Measurements from ENCODE around the gene WWOX.

The WWOX gene

GRCh38 chr16:79097771-79098170 is 998.3 kb downstream of the WWOX start:
- TF ChIP-seq CTCF (IDR thresholded peaks at IDR 0.05; ENCODE audit: control insufficient read depth, insufficient read depth, low read depth, low read length, missing control alignments) = no peak
- H3K4me3 ChIP-seq (ENCODE audit: control insufficient read depth, low read depth, low read length) = no peak overlapping the region
- DNase-seq (ENCODE audit: low read depth) = no peak

- no peak for TF ChIP-seq CTCF (IDR thresholded peaks at IDR 0.05; ENCODE audit: control insufficient read depth, insufficient read depth, low read depth, low read length, missing control alignments)
- DNase-seq (ENCODE audit: low read depth) = no peak
- H3K4me3 ChIP-seq (ENCODE audit: control insufficient read depth, low read depth, low read length) = no peak overlapping the region
These were observed 999.5 kb downstream of the WWOX start for GRCh38 chr16:79098907-79099306.

GRCh38 chr16:79099716-79100115 is 1000.3 kb downstream of the WWOX start:
- no peak for DNase-seq (ENCODE audit: low read depth)
- no peak overlapping the region for H3K4me3 ChIP-seq (ENCODE audit: control insufficient read depth, low read depth, low read length)
- no peak for TF ChIP-seq CTCF (IDR thresholded peaks at IDR 0.05; ENCODE audit: control insufficient read depth, insufficient read depth, low read depth, low read length, missing control alignments)

GRCh38 chr16:79100447-79100846 is 1001.0 kb downstream of the WWOX start:
- no peak for DNase-seq (ENCODE audit: low read depth)
- TF ChIP-seq CTCF (IDR thresholded peaks at IDR 0.05; ENCODE audit: control insufficient read depth, insufficient read depth, low read depth, low read length, missing control alignments) = no peak
- H3K4me3 ChIP-seq (ENCODE audit: control insufficient read depth, low read depth, low read length) = no peak overlapping the region

GRCh38 chr16:79101491-79101890 is 1002.0 kb downstream of the WWOX start:
- no peak overlapping the region for H3K4me3 ChIP-seq (ENCODE audit: control insufficient read depth, low read depth, low read length)
- no peak for DNase-seq (ENCODE audit: low read depth)

GRCh38 chr16:79104567-79104966 is 1005.1 kb downstream of the WWOX start:
- no peak overlapping the region for H3K4me3 ChIP-seq (ENCODE audit: control insufficient read depth, low read depth, low read length)
- DNase-seq (ENCODE audit: low read depth) = no peak
- no peak for TF ChIP-seq CTCF (IDR thresholded peaks at IDR 0.05; ENCODE audit: control insufficient read depth, insufficient read depth, low read depth, low read length, missing control alignments)

More at GRCh38 chr16:79101491-79101890, 1002.0 kb downstream of the WWOX start:
- no peak for TF ChIP-seq CTCF (IDR thresholded peaks at IDR 0.05; ENCODE audit: control insufficient read depth, insufficient read depth, low read depth, low read length, missing control alignments)

GRCh38 chr16:79107301-79107700 is 1007.8 kb downstream of the WWOX start:
- TF ChIP-seq CTCF (IDR thresholded peaks at IDR 0.05; ENCODE audit: control insufficient read depth, insufficient read depth, low read depth, low read length, missing control alignments) = no peak
- DNase-seq (ENCODE audit: low read depth) = no peak
- no peak overlapping the region for H3K4me3 ChIP-seq (ENCODE audit: control insufficient read depth, low read depth, low read length)
